HG03520 (cell line): ENCODE measurements around the gene S100A12.
"Not testable (repeated sequence)": the region's sequence is repeated elsewhere in the genome, so short reads cannot be mapped to it uniquely, and the experiment has no call there.

ENCODE experiments used
- ATAC-seq: cut with Tn5 transposase; IDR thresholded peaks from one replicate; pipeline ENCODE4 v1.9.1; 2021; ENCODE audit warnings: mild to moderate bottlenecking, moderate library complexity; ENCODE audit not compliant: unreplicated experiment

S100A12 gene

DNA sequence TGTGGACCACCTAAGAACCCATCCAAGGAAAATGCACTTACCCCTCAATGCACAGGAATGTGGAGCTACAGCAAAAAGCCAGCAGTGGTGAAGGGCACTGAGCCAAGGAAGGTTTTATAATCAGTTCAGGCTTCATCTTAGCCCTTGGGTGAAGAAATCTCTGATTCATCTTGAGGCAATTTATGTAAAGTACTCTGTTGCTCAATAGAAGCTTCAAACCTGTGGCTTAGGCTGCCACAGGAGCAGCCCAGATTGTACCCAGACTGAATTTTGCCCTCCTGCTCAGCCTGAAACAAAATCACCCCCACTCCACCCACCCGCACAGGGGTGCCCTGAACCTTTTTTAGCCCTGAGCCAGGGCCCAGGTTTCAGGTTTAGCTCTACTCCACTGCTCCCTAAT lies at the start of gene S100A12:
Gene S100A12 (minus strand): TSS at position 111 of the 400 bp plus-strand sequence. CDS start 1,029 bp downstream, outside the sequence.
- ATAC-seq: no peak

GRCh38 chr1:153422450-153423068 lies 47.1 kb upstream of the S100A12 start:
- ATAC-seq: no peak

DNA sequence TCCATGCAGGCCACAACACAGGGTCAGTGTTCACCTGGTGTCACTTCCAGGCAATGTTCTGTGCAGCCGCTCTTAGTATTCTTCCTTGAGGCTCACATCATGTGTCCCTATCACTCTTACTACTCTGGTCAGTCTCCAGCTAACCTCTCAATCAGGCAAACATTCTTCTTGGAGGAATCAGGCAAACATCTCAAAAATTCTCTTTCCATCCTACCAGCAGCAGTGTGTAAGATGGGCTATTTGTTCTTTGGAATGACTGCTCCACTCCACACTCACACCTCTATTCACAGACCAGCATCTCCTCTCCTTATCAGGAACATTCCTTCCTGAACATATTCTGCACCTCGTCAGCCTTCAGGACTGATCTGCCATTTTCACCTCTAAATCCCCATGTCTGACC lies 44.9 kb upstream of the S100A12 start:
- no peak for ATAC-seq

DNA sequence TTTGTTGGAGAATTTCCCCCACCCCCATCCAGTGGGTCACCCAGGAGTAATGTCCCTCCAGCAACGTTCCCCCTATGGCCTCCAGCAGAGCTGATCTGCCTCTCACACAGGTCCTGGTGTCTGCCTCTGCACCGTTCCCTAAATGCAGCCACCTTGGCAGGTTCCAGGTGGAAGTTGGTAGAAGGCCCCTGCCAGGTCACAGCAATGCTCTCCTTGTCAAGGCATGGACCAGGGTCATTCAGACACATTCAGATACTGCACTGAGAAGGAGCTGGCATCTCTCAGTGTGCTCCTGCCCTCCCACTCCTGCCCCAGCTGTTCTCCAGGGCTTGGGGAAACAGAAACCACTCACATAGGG lies 44.0 kb upstream of the S100A12 start:
- ATAC-seq: not testable (repeated sequence)

- ATAC-seq: not testable (repeated sequence)
These were observed 43.5 kb upstream of the S100A12 start for GRCh38 chr1:153418758-153419435.

DNA sequence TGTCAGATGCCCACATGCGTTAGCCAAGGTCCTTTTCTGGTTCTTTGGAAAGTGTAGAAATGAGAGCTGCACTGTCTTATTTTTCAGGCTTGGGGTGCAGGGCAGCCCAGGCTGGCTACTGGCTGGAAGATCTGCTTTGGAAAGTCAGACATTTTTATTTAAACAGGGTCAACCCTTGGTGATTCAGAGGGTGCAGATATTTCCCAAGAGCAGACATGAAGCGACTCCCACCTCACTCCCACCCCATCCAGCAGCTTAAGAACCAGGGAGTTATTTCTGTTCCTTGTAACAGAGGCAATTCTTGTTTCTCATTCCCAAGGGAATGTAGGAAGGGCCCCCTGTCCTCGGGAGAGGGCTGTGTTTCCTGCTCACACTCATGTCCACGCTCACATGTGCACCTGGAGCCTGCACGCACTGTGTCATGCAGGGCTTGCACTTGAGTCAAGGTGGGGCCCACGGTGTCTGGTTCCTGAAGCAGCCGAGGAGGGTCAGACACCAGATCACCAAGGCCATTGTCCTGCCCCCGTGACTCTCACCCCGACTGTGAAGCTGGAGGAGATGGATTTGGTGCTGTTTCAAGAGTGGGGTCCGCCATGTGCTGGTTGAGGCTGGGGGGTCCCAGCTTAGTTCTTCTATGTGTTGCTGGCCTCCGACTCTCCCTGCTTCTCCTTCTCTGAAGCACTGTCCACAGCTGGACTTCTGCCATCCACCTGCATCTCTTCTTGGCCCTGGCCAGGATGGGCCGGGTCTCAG lies 41.9 kb upstream of the S100A12 start:
- ATAC-seq: no peak

GRCh38 chr1:153415850-153416570 lies 40.6 kb upstream of the S100A12 start, which contains the start of gene S100A7A:
Gene S100A7A (plus strand): TSS chr1:153416520. CDS start chr1:153418083, 1,563 bp downstream.
- no peak for ATAC-seq

DNA sequence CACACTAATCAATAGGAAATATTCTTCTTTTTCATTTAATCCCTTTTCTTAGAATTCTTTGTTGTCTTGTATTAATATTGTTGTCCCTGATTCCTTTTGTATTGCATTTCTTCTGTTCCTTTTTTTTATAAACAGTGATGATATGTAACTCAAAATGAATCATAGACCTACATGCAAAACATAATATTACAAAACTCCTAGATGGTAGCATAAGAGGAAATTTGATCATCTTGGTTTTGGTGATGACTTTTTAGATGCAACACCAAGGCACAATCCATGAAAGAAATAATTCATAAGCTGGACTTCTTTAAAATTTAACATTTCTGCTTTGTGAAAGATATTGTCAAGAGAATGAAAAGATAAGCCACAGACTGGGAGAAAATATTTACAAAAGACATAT lies 38.5 kb upstream of the S100A12 start:
- ATAC-seq: not testable (repeated sequence)

DNA sequence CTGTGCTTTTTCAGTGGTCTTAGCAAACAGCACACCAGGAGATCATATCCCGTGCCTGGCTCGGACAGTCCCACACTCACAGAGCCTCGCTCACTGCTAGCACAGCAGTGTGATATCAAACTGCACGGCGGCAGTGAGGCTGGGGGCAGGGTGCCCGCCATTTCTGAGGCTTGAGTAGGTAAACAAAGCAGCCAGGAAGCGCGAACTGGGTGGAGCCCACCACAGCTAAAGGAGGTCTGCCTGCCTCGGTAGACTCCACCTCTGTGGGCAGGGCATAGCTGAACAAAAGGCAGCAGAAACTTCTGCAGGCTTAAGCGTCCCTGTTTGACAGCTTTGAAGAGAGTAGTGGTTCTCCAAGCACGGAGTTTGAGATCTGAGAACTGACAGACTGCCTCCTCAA lies 31.9 kb upstream of the S100A12 start:
- not testable (repeated sequence) for ATAC-seq

DNA sequence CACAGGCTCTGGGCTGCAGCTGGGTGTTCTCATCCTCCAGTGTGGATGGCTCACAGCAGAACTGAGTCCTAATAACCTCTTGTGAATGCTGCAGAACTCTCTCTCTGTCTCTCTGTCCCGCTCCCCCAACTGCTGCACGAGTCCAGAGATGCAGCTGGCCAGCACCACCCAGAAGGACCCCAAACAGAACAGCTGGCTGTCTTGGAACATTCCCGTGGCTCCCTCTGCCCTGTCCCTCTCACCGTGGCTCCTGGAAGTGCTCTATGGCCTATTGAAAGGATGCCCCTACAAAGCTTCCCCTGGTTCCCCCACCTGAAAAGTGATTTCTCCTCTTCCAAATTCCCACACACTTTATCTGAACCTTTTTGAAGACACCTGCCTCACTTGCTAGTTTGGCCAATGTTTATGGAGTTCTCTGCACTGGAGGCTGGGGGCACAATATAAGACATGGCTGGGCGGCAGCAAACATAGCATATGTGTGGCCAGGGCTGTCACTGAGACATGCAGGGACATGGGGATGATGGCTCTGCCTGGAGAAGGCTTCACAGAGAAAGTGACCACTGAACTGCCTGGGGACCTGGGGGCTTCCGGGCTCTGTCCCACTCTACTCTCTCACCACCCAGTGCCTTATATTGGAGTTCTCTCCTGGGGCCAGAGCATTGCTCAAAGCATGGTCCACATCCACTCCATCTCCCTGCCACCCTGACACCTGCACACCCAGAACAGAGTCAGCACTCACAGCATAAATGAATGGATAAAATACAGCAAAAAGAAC lies 30.6 kb upstream of the S100A12 start:
- ATAC-seq: not testable (repeated sequence)

DNA sequence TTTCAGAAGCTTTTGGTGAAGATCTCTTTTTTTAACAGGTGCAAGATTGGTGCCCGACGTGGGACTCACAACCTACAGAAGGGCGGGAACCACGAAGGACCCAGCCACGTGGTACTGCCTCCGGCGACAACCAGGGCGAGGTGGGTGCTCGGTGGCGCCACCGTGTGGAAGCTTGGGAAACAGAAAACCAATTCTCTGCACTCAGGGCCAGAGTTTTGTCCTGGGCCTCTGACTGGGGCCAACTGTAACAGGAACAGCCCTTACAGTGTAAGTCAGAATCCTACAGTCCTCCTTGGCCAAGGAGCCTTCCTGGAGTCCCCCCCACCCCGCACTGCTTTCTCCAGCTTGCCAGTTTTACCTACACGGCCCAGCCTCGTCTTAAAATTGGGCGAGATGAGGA lies 29.3 kb upstream of the S100A12 start:
- ATAC-seq: no peak

DNA sequence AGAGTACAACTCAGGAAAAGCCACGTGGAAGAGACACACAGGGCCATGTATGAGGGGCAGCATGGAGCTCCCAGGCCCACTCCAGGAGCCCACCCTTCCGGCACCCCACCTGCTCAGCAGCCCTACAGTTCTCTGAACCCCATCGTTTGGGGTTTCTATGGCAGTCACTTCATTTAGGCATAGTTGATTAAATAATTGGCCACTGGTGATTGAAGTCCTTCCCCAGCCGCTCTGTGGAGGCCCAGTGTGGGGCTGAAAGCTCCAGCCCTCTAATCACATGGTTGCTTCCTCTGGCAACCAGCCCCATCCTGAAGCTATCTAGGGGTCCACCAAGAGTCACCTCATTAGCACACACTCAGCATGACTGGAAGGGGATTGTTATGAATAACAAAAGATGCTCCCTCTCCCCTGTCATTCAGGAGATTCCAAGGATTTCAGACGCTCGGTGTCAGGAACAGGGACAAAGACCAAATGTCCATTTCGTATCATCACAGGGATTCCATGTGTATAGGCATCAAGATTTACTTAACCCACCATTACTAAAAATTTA lies 28.7 kb upstream of the S100A12 start:
- ATAC-seq: no peak

- ATAC-seq: no peak
These were observed 28.1 kb upstream of the S100A12 start for GRCh38 chr1:153403421-153404085.

DNA sequence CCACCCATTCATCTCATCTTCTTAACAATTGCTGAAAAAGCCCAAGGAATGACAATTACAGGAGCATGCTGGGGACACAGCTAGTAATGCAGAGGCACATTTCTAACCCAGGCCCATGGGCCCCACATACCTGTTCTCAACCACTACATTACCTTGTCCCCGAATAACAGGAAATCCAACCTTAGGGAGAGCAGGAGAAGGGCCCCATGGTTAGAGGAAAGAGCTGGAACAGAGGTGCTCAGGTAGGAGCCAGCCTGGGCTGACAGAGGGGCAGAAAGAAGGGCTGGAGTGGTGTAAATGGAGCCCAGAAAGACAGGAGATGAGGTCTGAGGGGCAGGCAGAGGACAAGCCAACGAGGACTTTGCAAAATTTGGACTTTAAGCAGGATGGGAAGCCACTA lies 26.8 kb upstream of the S100A12 start:
- no peak for ATAC-seq

- no peak for ATAC-seq
These were observed 26.0 kb upstream of the S100A12 start for GRCh38 chr1:153401461-153401860.

DNA sequence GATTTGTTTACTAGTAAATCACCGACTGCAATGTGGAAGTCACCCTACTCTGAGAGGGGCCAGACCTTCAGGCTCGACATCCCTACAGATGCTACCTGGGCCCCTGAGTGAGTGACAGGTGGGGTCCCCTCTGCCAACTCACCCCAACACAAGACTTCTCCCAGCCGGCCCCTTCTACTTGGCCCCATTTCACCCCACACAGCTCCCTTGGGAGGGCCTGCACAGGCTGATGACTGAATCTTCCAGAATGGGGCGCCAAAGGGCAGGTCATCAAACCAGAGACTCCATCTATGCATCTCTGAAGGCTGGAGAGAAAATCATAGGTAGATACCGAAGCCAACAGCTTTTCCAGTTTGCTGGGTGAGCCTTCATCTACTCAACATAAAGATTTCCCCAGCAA lies 24.8 kb upstream of the S100A12 start:
- ATAC-seq: no peak

GRCh38 chr1:153399401-153400055 lies 24.1 kb upstream of the S100A12 start:
- ATAC-seq: no peak

GRCh38 chr1:153397924-153398651 lies 22.7 kb upstream of the S100A12 start:
- ATAC-seq: no peak
